OCI-M2 (cell line): ENCODE measurements around the gene UBIAD1.
"Not testable (repeated sequence)": the region's sequence is repeated elsewhere in the genome, so short reads cannot be mapped to it uniquely, and the experiment has no call there.

Experiments used
- DNase-seq: peaks from one replicate; lab custom pipeline; 2025; ENCODE audit not compliant: unreplicated experiment; lab: John Stamatoyannopoulos, UW

The UBIAD1 gene, protein sequence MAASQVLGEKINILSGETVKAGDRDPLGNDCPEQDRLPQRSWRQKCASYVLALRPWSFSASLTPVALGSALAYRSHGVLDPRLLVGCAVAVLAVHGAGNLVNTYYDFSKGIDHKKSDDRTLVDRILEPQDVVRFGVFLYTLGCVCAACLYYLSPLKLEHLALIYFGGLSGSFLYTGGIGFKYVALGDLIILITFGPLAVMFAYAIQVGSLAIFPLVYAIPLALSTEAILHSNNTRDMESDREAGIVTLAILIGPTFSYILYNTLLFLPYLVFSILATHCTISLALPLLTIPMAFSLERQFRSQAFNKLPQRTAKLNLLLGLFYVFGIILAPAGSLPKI

GRCh38 chr1:11272832-11273594 lies at the start of gene UBIAD1:
Gene UBIAD1, plus strand, starts transcription at chr1:11273198. Its CDS starts 334 bp downstream, at chr1:11273532.
- peak; percentile 48 for DNase-seq

DNA sequence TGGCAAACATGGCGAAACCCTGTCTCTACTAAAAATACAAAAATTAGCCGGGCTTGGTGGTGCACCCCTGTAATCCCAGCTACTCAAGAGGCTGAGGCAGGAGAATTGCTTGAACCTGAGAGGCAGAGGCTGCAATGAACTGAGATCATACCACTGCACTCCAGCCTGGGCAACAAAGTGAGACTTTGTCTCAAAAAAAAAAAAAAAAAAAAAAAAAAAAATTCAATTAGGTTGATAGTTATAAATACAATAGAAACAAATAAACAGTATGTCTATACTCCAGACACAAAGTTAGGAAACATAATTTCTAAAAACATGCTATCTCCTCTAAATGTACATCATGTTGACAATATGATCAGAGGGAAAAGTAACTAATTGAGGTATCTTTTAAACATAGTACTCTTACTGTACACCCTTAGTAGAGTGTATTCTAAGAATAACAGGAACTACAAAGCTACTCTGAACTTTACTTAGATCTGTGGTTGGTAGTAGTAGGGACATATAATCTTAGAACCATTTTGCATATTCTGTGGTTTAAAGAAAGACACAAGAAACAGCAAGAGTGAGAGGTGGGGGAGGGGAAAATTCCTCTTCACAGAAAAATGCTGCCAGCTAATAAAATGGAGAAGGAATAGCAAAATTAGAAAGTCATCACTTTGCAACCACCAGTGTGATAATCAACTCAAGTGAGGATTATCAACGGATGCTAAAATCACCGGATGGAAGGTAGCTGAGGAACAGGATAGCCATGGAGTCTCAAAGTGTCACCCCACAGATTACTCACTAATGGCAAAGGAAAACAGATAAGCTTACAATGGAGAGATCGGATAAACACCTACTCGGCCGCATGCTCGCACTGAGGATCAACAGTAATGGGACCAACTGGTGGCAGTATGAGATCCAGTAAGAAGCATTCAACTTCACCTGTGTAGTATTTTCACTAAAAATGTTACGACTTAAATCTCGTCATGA lies 45.6 kb upstream of the UBIAD1 start:
- no peak for DNase-seq

DNA sequence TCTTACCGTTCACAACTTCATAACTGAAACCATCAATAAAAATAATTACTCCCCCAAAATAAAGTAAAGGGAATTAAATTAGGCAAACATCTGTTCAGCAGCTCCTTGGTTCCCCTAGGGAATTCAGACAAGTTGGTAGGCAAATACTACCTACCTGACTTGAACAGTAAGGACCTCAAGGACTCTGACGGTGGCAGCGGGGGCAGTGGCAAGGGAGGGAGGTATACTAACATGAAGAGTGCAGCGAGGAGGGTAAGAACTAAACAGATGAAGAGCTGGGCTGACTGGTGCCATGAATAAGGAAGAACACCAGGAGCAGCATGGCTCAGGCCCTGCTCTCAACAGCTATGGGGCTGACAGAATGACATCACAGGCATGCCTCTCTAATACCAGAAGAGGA lies 43.8 kb upstream of the UBIAD1 start:
- no peak for DNase-seq

DNA sequence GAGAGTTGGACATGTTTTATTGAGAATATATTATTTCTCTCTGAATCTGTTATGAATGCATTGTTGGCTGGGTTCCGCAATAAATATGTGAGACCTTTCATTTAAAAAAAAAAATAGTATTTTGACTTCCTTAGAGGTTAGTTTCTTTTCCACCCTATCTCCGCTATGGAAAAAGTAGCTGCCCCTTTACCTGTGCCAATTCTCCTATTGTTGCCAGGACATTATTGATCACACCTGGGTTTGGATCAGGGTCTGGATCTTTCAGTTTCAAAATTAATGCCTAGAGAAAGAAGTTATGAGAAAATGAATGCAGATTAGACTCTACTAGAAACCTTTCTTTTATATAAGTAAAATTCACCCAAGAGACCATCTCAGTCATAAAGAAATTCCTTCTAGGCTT lies 39.8 kb upstream of the UBIAD1 start:
- DNase-seq, result no peak

GRCh38 chr1:11237356-11237755 lies 35.6 kb upstream of the UBIAD1 start:
- DNase-seq, result no peak

DNA sequence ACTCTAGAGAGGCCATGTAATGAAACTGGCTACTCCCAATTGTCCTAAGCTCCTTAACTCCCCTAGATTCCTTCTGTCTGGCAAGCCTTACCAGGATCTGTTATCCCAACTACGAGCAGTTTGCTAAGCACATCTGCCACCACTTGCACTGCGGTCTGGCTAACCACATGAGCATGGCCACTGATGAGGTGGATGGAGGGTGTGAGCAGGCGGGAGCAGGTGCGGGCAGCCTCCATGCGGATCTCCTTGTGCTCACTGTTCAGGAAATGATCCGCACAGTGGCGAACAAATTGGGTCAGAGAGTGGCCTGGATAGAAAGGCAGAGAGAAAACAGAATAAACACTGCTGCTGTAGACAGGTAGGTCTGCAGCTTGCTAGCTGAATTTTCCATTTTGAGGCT lies 34.7 kb upstream of the UBIAD1 start:
- DNase-seq, result no peak

- no peak for DNase-seq
Observed at GRCh38 chr1:11245248-11245647, 27.8 kb upstream of the UBIAD1 start.

- no peak for DNase-seq
Observed at GRCh38 chr1:11245904-11246719, 26.9 kb upstream of the UBIAD1 start.

DNA sequence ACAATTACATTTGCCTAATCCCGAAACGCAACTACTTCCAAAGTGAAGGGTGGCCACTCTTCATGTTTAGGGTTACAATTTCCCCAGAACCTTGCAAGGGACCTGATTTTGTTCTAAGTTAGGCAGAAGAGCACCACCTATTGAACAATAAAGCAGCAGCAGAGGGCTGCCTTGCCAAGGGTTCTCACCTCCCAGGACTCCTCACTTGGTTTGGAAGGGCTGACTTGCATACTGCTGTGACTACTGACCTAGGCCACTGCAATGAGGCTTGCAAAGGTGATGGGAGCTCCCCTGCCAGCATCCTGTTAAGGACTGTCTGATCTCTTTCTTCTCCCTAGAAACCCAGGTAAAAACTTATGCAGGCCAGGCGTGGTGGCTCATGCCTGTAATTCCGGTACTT lies 24.8 kb upstream of the UBIAD1 start:
- DNase-seq, result no peak

GRCh38 chr1:11252538-11252937 lies 20.5 kb upstream of the UBIAD1 start:
- no peak for DNase-seq

GRCh38 chr1:11253226-11253625 lies 19.8 kb upstream of the UBIAD1 start:
- no peak for DNase-seq

- DNase-seq, result no peak
Observed at GRCh38 chr1:11256299-11256698, 16.7 kb upstream of the UBIAD1 start.

GRCh38 chr1:11262171-11263049 lies 10.6 kb upstream of the UBIAD1 start, which contains the start of gene MTOR:
Gene MTOR, minus strand, starts transcription at chr1:11262551. Its CDS starts 3,142 bp downstream, at chr1:11259409.
- peak; percentile 95 for DNase-seq

DNA sequence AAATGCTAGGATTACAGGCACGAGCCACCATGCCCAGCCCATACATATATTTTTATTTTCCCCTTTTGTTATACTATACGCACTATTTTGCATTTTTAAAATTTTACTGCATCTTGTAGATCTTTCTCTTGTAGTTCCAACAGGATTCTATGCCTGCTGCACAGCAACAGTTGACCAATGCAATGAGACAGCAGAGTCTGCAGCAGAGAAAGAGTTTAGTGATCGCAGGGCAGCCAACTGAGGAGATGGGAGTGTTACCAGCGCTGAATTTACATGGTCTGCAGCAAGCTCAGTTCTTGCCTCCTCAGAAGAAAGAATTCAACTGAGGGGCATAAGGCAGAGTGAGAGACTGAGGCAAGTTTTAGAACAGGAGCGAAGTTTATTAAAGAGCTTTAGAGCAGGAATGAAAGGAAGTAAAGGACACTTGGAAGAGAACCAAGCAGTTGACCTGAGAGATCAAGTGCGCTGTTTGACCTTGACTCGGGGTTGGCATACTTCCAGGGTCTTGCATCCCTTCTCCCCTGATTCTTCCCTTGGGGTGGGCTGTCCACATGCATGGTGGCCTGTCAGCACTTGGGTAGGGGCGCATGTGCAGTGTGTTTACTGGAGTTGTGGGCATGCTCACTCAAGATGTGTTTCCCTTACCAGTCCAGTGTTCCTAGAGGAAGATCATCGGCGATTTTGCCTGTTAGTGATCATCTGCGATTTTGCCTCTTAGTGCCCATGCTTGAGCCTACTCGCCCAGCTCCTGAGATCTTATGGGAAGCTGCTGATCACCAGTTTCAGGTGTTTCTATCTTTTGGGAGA lies 6.5 kb upstream of the UBIAD1 start:
- DNase-seq, result no peak

GRCh38 chr1:11267350-11268337 lies 5.4 kb upstream of the UBIAD1 start:
- DNase-seq, result not testable (repeated sequence)

DNA sequence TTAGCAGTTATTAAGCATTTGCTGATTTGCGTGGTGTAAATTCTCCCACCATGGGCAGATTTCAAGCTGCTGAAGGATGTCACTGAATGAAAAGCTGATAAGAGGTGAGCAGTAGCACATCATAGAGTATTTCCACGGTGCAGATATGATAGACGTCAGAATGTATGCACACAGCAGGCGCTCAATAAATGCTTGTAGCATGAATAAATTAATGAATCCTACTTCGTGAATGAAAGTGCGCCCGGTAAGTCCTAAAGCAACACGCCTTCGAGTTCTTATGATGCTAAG lies 510 bp upstream of the UBIAD1 start:
- DNase-seq, result no peak

GRCh38 chr1:11273595-11274234 lies 717 bp downstream of the UBIAD1 start:
- DNase-seq, result no peak
